ENCODE measurements around the gene PGA3.
"Not testable (repeated sequence)": the region's sequence is repeated elsewhere in the genome, so short reads cannot be mapped to it uniquely, and the experiment has no call there.

The PGA3 gene

DNA sequence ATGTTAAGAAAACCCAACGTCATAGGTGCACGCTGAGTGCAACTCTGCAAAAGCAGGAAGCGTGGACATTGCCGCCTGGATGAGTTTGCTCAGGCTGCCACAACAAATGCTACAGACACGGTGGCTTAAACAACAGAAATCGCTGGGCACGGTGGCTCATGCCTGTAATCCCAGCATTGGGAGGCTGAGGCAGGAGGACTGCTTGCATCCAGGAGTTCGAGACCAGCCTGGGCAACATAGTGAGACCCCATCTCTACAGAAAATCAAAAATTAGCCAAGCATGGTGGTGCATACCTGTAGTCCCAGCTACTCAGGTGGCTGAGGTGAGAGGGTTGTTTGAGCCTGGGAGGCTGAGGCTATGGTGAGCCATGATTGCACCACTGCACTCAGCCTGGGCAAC, 13.4 kb upstream of the PGA3 start:
- Histone ChIP-seq H3K27ac (ENCODE audit: low read length) (no peak overlapping the region), H3K27me3 (ENCODE audit: control insufficient read depth in 1 of 2, insufficient read depth in 2 of 2, low read length in 2 of 2) (peaks cover 0 to 2% of the 10 kb centered on the region in 2 donors), H3K9me3 (ENCODE audit: control insufficient read depth in 2 of 2, low read length in 2 of 2) (no peaks in the 10 kb centered on the region), H3K9ac (ENCODE audit: low read length in 2 of 2) (no peak overlapping the region), H3K4me1 (ENCODE audit: control insufficient read depth, insufficient read depth, low read length) (no peaks in the 10 kb centered on the region), H3K36me3 (ENCODE audit: control insufficient read depth in 2 of 2, insufficient read depth in 2 of 2, low read length in 2 of 2) (no peaks in the 10 kb centered on the region), H3K4me3 (ENCODE audit: low read length in 2 of 2) (no peak overlapping the region)

- Histone ChIP-seq H3K9ac (ENCODE audit: low read length in 2 of 2) (no peak overlapping the region), H3K4me3 (ENCODE audit: low read length in 2 of 2) (no peak overlapping the region), H3K4me1 (ENCODE audit: control insufficient read depth, insufficient read depth, low read length) (no peaks in the 10 kb centered on the region), H3K9me3 (ENCODE audit: control insufficient read depth in 2 of 2, low read length in 2 of 2) (peaks cover 0 to 5% of the 10 kb centered on the region in 2 donors), H3K27me3 (ENCODE audit: control insufficient read depth in 1 of 2, insufficient read depth in 2 of 2, low read length in 2 of 2) (peaks cover 4 to 6% of the 10 kb centered on the region in 2 donors), H3K36me3 (ENCODE audit: control insufficient read depth in 2 of 2, insufficient read depth in 2 of 2, low read length in 2 of 2) (no peaks in the 10 kb centered on the region), H3K27ac (ENCODE audit: low read length) (no peak overlapping the region)
Observed at GRCh38 chr11:61193596-61193995, 9.7 kb upstream of the PGA3 start.

GRCh38 chr11:61194169-61194671, 9.1 kb upstream of the PGA3 start:
- Histone ChIP-seq H3K9me3 (ENCODE audit: control insufficient read depth in 2 of 2, low read length in 2 of 2) (peaks cover 3 to 5% of the 10 kb centered on the region in 2 donors), H3K4me3 (ENCODE audit: low read length in 2 of 2) (no peak overlapping the region), H3K27me3 (ENCODE audit: control insufficient read depth in 1 of 2, insufficient read depth in 2 of 2, low read length in 2 of 2) (peaks cover 4 to 6% of the 10 kb centered on the region in 2 donors), H3K27ac (ENCODE audit: low read length) (no peak overlapping the region), H3K4me1 (ENCODE audit: control insufficient read depth, insufficient read depth, low read length) (no peaks in the 10 kb centered on the region), H3K36me3 (ENCODE audit: control insufficient read depth in 2 of 2, insufficient read depth in 2 of 2, low read length in 2 of 2) (no peaks in the 10 kb centered on the region), H3K9ac (ENCODE audit: low read length in 2 of 2) (no peak overlapping the region)

DNA sequence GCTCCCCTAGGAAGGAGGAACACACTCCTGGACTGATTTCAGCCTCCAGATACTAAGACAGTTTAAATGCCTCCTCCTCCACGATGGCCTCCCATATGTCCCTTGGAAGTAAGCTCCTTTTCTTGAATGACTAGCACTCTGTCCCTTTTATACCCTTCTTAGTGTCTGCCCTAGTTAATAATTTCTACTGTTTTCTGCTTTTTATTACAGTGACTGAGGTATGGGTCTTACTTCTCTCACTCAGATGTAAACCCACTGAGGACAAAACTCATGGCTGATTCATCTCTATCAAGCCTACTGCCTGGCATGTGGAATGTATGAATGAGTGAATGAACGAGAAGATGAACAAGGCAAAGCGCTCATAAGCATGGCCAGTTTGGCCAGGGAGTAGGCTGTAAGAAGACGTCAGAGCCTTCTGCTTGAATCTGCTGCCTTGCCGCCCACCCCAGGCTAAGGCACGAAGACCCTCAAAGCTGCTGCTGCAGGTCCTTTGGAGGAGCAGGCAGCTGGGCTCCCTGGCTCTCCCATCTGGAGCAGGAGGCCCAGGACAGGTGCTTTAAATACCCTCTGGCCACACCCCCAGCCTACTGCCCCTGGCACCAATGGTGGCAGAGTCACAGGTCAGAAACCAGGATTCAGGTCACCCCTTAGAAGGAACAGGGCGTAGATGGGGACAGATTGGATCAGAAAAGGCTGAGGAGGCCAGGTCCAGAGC, 8.2 kb upstream of the PGA3 start:
- no peaks in the 10 kb centered on the region for H3K36me3 ChIP-seq (ENCODE audit: control insufficient read depth in 2 of 2, insufficient read depth in 2 of 2, low read length in 2 of 2)
- H3K4me3 ChIP-seq (ENCODE audit: low read length in 2 of 2), result no peak overlapping the region
- no peak overlapping the region for H3K9ac ChIP-seq (ENCODE audit: low read length in 2 of 2)
- no peak overlapping the region for H3K27ac ChIP-seq (ENCODE audit: low read length)
- peaks cover 3 to 5% of the 10 kb centered on the region in 2 donors for H3K9me3 ChIP-seq (ENCODE audit: control insufficient read depth in 2 of 2, low read length in 2 of 2)
- H3K4me1 ChIP-seq (ENCODE audit: control insufficient read depth, insufficient read depth, low read length), result no peaks in the 10 kb centered on the region
- peaks cover 4 to 6% of the 10 kb centered on the region in 2 donors for H3K27me3 ChIP-seq (ENCODE audit: control insufficient read depth in 1 of 2, insufficient read depth in 2 of 2, low read length in 2 of 2)

DNA sequence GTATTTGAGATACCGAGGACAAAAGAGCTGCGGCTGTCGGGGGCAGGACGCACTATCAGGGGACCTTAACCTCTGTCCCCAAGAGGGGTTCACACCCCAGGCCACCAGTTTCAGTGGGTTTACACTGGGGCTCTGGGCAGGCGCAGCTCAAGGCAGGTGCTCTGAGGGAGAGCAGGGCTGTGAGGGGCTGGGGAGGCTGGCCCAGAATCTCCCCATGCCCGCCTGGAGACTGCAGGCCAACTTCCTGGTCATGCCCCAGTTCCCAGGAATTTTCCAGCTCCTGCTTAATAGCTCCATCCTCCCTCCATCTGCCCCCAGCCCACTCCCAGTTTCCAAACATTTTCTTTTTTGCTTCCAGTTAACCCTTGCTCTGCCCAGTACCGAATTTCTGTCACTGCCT, 7.6 kb upstream of the PGA3 start:
- no peak overlapping the region for H3K9ac ChIP-seq (ENCODE audit: low read length in 2 of 2)
- H3K27ac ChIP-seq (ENCODE audit: low read length), result no peak overlapping the region
- H3K27me3 ChIP-seq (ENCODE audit: control insufficient read depth in 1 of 2, insufficient read depth in 2 of 2, low read length in 2 of 2), result peaks cover 4 to 6% of the 10 kb centered on the region in 2 donors
- peaks cover 3 to 5% of the 10 kb centered on the region in 2 donors for H3K9me3 ChIP-seq (ENCODE audit: control insufficient read depth in 2 of 2, low read length in 2 of 2)
- no peaks in the 10 kb centered on the region for H3K4me1 ChIP-seq (ENCODE audit: control insufficient read depth, insufficient read depth, low read length)
- H3K4me3 ChIP-seq (ENCODE audit: low read length in 2 of 2), result no peak overlapping the region
- no peaks in the 10 kb centered on the region for H3K36me3 ChIP-seq (ENCODE audit: control insufficient read depth in 2 of 2, insufficient read depth in 2 of 2, low read length in 2 of 2)

- no peak overlapping the region for H3K27ac ChIP-seq (ENCODE audit: low read length)
- H3K9me3 ChIP-seq (ENCODE audit: control insufficient read depth in 2 of 2, low read length in 2 of 2), result peaks cover 3 to 5% of the 10 kb centered on the region in 2 donors
- no peaks in the 10 kb centered on the region for H3K4me1 ChIP-seq (ENCODE audit: control insufficient read depth, insufficient read depth, low read length)
- H3K36me3 ChIP-seq (ENCODE audit: control insufficient read depth in 2 of 2, insufficient read depth in 2 of 2, low read length in 2 of 2), result no peaks in the 10 kb centered on the region
- H3K4me3 ChIP-seq (ENCODE audit: low read length in 2 of 2), result no peak overlapping the region
- peaks cover 4 to 6% of the 10 kb centered on the region in 2 donors for H3K27me3 ChIP-seq (ENCODE audit: control insufficient read depth in 1 of 2, insufficient read depth in 2 of 2, low read length in 2 of 2)
- no peak overlapping the region for H3K9ac ChIP-seq (ENCODE audit: low read length in 2 of 2)
Observed at GRCh38 chr11:61198361-61198760, 5.0 kb upstream of the PGA3 start.

GRCh38 chr11:61198948-61199523, 4.3 kb upstream of the PGA3 start:
- Histone ChIP-seq H3K4me1 (ENCODE audit: control insufficient read depth, insufficient read depth, low read length) (no peaks in the 10 kb centered on the region), H3K27me3 (ENCODE audit: control insufficient read depth in 1 of 2, insufficient read depth in 2 of 2, low read length in 2 of 2) (peaks cover 4 to 6% of the 10 kb centered on the region in 2 donors), H3K27ac (ENCODE audit: low read length) (no peak overlapping the region), H3K9me3 (ENCODE audit: control insufficient read depth in 2 of 2, low read length in 2 of 2) (peaks cover 3 to 5% of the 10 kb centered on the region in 2 donors), H3K4me3 (ENCODE audit: low read length in 2 of 2) (no peak overlapping the region), H3K36me3 (ENCODE audit: control insufficient read depth in 2 of 2, insufficient read depth in 2 of 2, low read length in 2 of 2) (no peaks in the 10 kb centered on the region), H3K9ac (ENCODE audit: low read length in 2 of 2) (no peak overlapping the region)

DNA sequence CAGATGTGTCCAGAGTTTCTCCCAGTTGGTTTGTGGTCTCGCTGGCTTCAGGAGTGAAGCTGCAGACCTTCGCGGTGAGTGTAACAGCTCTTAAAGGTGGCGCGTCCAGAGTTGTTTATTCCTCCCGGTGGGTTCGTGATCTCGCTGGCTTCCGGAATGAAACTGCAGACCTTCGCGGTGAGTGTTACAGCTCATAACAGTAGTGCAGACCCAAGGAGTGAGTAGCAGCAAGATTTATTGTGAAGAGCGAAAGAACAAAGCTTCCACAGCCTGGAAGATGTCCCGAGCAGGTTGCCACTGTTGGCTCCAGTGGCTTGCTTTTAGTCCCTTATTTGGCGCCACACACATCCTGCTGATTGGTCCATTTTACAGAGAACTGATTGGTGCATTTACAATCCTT, 1.8 kb upstream of the PGA3 start:
- peaks cover 0 to 6% of the 10 kb centered on the region in 2 donors for H3K27me3 ChIP-seq (ENCODE audit: control insufficient read depth in 1 of 2, insufficient read depth in 2 of 2, low read length in 2 of 2)
- H3K9me3 ChIP-seq (ENCODE audit: control insufficient read depth in 2 of 2, low read length in 2 of 2), result peaks cover 3 to 5% of the 10 kb centered on the region in 2 donors
- no peak overlapping the region for H3K27ac ChIP-seq (ENCODE audit: low read length)
- no peaks in the 10 kb centered on the region for H3K36me3 ChIP-seq (ENCODE audit: control insufficient read depth in 2 of 2, insufficient read depth in 2 of 2, low read length in 2 of 2)
- no peak overlapping the region for H3K9ac ChIP-seq (ENCODE audit: low read length in 2 of 2)
- H3K4me3 ChIP-seq (ENCODE audit: low read length in 2 of 2), result no peak overlapping the region
- H3K4me1 ChIP-seq (ENCODE audit: control insufficient read depth, insufficient read depth, low read length), result no peaks in the 10 kb centered on the region

DNA sequence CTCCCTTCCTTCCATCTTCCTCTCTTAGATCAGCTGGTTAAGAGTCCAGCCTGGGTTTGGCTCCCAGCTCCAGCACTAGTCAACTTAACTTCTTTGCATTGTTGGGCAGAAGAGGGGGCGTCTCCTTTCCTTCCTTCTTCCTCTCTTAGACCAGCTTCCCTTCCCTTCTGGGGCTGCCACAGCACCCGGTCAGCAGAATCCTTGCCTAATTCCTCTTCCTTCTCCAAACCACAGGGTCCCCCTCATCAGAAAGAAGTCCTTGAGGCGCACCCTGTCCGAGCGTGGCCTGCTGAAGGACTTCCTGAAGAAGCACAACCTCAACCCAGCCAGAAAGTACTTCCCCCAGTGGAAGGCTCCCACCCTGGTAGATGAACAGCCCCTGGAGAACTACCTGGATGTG, 558 bp downstream of the PGA3 start:
- not testable (repeated sequence) for H3K27me3 ChIP-seq (ENCODE audit: control insufficient read depth in 1 of 2, insufficient read depth in 2 of 2, low read length in 2 of 2); H3K4me1 ChIP-seq (ENCODE audit: control insufficient read depth, insufficient read depth, low read length); H3K27ac ChIP-seq (ENCODE audit: low read length); H3K36me3 ChIP-seq (ENCODE audit: control insufficient read depth in 2 of 2, insufficient read depth in 2 of 2, low read length in 2 of 2); H3K9ac ChIP-seq (ENCODE audit: low read length in 2 of 2); H3K4me3 ChIP-seq (ENCODE audit: low read length in 2 of 2); H3K9me3 ChIP-seq (ENCODE audit: control insufficient read depth in 2 of 2, low read length in 2 of 2)

DNA sequence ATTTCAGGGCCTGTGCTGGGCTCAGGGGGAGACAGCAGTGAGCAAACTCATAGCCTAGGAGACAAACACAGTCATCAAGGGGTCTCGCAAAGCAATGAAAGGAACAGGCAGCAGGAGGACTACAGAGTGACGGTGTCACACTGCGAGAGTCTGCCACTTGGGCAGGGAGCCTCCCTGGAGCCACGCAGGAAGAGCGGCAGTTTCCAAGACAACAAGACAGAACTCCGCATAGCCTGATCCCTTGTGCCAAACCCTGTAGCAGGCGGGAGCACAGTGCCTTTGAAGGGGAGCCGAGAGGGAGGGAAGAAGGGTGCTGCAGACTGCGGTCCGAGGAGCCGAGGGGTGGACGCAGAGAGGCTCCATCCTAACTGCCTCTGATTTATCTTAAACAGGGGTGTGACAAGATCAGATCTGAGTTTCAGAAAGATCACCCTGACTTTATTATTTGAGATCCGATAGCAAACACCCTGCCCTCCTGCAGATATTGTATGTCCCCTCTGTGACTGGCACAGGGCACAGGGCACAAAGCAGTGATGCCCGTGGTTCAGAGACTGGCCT, 1.3 kb downstream of the PGA3 start:
- not testable (repeated sequence) for H3K4me3 ChIP-seq (ENCODE audit: low read length in 2 of 2); H3K4me1 ChIP-seq (ENCODE audit: control insufficient read depth, insufficient read depth, low read length); H3K27me3 ChIP-seq (ENCODE audit: control insufficient read depth in 1 of 2, insufficient read depth in 2 of 2, low read length in 2 of 2); H3K36me3 ChIP-seq (ENCODE audit: control insufficient read depth in 2 of 2, insufficient read depth in 2 of 2, low read length in 2 of 2); H3K27ac ChIP-seq (ENCODE audit: low read length); H3K9me3 ChIP-seq (ENCODE audit: control insufficient read depth in 2 of 2, low read length in 2 of 2); H3K9ac ChIP-seq (ENCODE audit: low read length in 2 of 2)

Measured in stomach smooth muscle (tissue), 2 donors.